Esophagus squamous epithelium (tissue), 5 donors: ENCODE measurements around the gene PIK3C2B. TPM values are rescaled to one million over a fixed set of nuclear protein-coding genes. Genes with fewer than 3 reads are reported as not detected.

ENCODE experiments used
- DNase-seq: peaks from one replicate; lab custom pipeline; 2025; lab: John Stamatoyannopoulos, UW
- H3K27ac ChIP-seq, 4 donors: fragments of 200-600 bp; sonication (generic); one replicate each; pipeline ENCODE4 v1.5.1; 2016 to 2019; ENCODE audit warnings: mild to moderate bottlenecking in 1 of 4
- H3K27me3 ChIP-seq, 4 donors: fragments of 200-600 bp; sonication (generic); 1 replicate in 3 of 4; 2 replicates in 1 of 4; pipeline versions ENCODE4 v1.5.1 to v1.6.0; 2017 to 2021; ENCODE audit warnings: antibody characterized with exemption in 1 of 4
- H3K36me3 ChIP-seq, 3 donors: fragments of 200-600 bp; sonication (generic); one replicate each; pipeline ENCODE4 v1.5.1; 2016 to 2019
- H3K4me1 ChIP-seq, 3 donors: fragments of 200-600 bp; sonication (generic); one replicate each; pipeline ENCODE4 v1.5.1; 2017 to 2019
- H3K4me3 ChIP-seq, 4 donors: fragments of 200-600 bp; sonication (generic); 1 replicate in 3 of 4; 2 replicates in 1 of 4; pipeline ENCODE4 v1.5.1; 2016 to 2019; ENCODE audit warnings: mild to moderate bottlenecking in 2 of 4, moderate library complexity in 1 of 4
- H3K9me3 ChIP-seq, 3 donors: fragments of 200-600 bp; sonication (generic); one replicate each; pipeline ENCODE4 v1.5.1; 2016 to 2019
- CTCF ChIP-seq, 6 experiments: fragments of 450-650 bp in 4 of 6; fragments of 200-600 bp in 2 of 6; sonication (generic) in 2 of 6; IDR thresholded peaks; one replicate each; pipeline ENCODE4 v1.5.1; 2016 to 2019; ENCODE audit warnings: antibody characterized with exemption in 6 of 6, mild to moderate bottlenecking in 4 of 6, moderate library complexity in 4 of 6
- POLR2A ChIP-seq, 4 donors: fragments of 450-650 bp; IDR thresholded peaks; one replicate each; pipeline ENCODE4 v1.6.1; 2017; ENCODE audit warnings: antibody characterized with exemption in 4 of 4, mild to moderate bottlenecking in 4 of 4, moderate library complexity in 3 of 4
- WGBS, 2 donors: methylation state at CpG; one replicate each; pipeline ENCODE4 v1.1.5; 2018; 5-methylcytosine and 5-hydroxymethylcytosine counted together
- intact Hi-C: fragments of 100-400 bp; cut with DNase I; formaldehyde crosslinking; loops from one replicate; pipeline ENCODE4 v1.15.0; 2022
- total RNA-seq, 4 donors: library from RNA; depleted of rRNA; stranded (reverse); fragments of >200 nt; gene quantifications; one replicate each; pipeline ENCODE4 v1.1.0, GENCODE V29; 2016
- donor health status: DM: yes; HTN: yes; CAD: no.

Gene PIK3C2B
- total RNA-seq, 4 donors from 2014 or later = 19.4 to 40.2 (median 21.3) TPM

GRCh38 chr1:204464187-204464631, 30.4 kb downstream of the PIK3C2B start:
- Histone ChIP-seq H3K4me3 (no peak overlapping the region), H3K27ac (peak overlapping the region; percentile 29 to 73 (median 64)), H3K36me3 (peaks cover 6 to 92% (median 10%) of the 10 kb centered on the region in 3 donors), H3K9me3 (no peaks in the 10 kb centered on the region), H3K4me1 (peaks cover 26 to 89% (median 51%) of the 10 kb centered on the region in 3 donors), H3K27me3 (no peaks in the 10 kb centered on the region)
- WGBS, 2 donors = 50% methylated on average over 1 to 3 of the region's 3 CpGs
- intact Hi-C loops = no loop called here
- TF ChIP-seq POLR2A (IDR thresholded peaks at IDR 0.05) (no peak), CTCF (IDR thresholded peaks at IDR 0.05) (no peak)
- no peak for DNase-seq

GRCh38 chr1:204463125-204464060, 31.2 kb downstream of the PIK3C2B start:
- H3K4me1 ChIP-seq = peaks cover 26 to 84% (median 51%) of the 10 kb centered on the region in 3 donors
- H3K9me3 ChIP-seq = no peaks in the 10 kb centered on the region
- peak overlapping the region; percentile 29 to 73 (median 64) for H3K27ac ChIP-seq
- no peaks in the 10 kb centered on the region for H3K27me3 ChIP-seq
- 64 to 65% methylated on average over 4 to 8 of the region's 10 CpGs for WGBS, 2 donors
- H3K36me3 ChIP-seq = peaks cover 4 to 92% (median 7%) of the 10 kb centered on the region in 3 donors
- intact Hi-C loops = no loop called here
- no peak for DNase-seq
- H3K4me3 ChIP-seq = no peak overlapping the region
- TF ChIP-seq CTCF (IDR thresholded peaks at IDR 0.05) = no peak
- TF ChIP-seq POLR2A (IDR thresholded peaks at IDR 0.05) = no peak

- H3K4me1 ChIP-seq = peaks cover 26 to 82% (median 49%) of the 10 kb centered on the region in 3 donors
- peak overlapping the region; percentile 45 to 73 (median 66) for H3K27ac ChIP-seq
- WGBS, 2 donors = 75 to 95% methylated on average over 4 of the region's 4 CpGs
- intact Hi-C loops = no loop called here
- no peak for DNase-seq
- H3K36me3 ChIP-seq = peaks cover 0 to 97% (median 5%) of the 10 kb centered on the region in 3 donors
- no peak overlapping the region for H3K4me3 ChIP-seq
- TF ChIP-seq POLR2A (IDR thresholded peaks at IDR 0.05) (no peak), CTCF (IDR thresholded peaks at IDR 0.05) (no peak)
- H3K9me3 ChIP-seq = no peaks in the 10 kb centered on the region
- no peaks in the 10 kb centered on the region for H3K27me3 ChIP-seq
Observed at GRCh38 chr1:204462229-204462561, 32.4 kb downstream of the PIK3C2B start.

- Histone ChIP-seq H3K4me3 (no peak overlapping the region), H3K9me3 (no peaks in the 10 kb centered on the region), H3K27ac (peak overlapping the region; percentile 45 to 73 (median 61)), H3K4me1 (peaks cover 26 to 77% (median 45%) of the 10 kb centered on the region in 3 donors), H3K36me3 (peaks cover 0 to 97% (median 5%) of the 10 kb centered on the region in 3 donors), H3K27me3 (no peaks in the 10 kb centered on the region)
- 38 to 64% methylated on average over 6 to 9 of the region's 11 CpGs for WGBS, 2 donors
- no peak for DNase-seq
- no peak for TF ChIP-seq CTCF (IDR thresholded peaks at IDR 0.05)
- no peak for TF ChIP-seq POLR2A (IDR thresholded peaks at IDR 0.05)
- intact Hi-C loops = no loop called here
Observed at GRCh38 chr1:204461331-204462228, 33.0 kb downstream of the PIK3C2B start.
